Lower leg skin (tissue), 4 donors: Measurements from ENCODE around the gene SELENOS. TPM values are rescaled to one million over a fixed set of nuclear protein-coding genes. Genes with fewer than 3 reads are reported as not detected.

Experiments used
- DNase-seq, 2 donors: peaks; one replicate each; pipeline ENCODE4 v3.0.0-alpha.2; 2019; ENCODE audit warnings: low spot score in 2 of 2
- H3K4me3 ChIP-seq: fragments of 200-600 bp; sonication (generic); 2 replicates; pipeline ENCODE4 v1.5.1; 2017; ENCODE audit warnings: mild to moderate bottlenecking, low read depth; ENCODE audit not compliant: poor library complexity, severe bottlenecking
- POLR2A ChIP-seq, 2 donors: fragments of 450-650 bp; IDR thresholded peaks; one replicate each; pipeline ENCODE4 v1.6.1; 2016 to 2017; ENCODE audit warnings: antibody characterized with exemption in 2 of 2, mild to moderate bottlenecking in 1 of 2, moderate library complexity in 1 of 2
- WGBS, 2 donors: methylation state at CpG; one replicate each; pipeline ENCODE4 v1.1.5; 2018; 5-methylcytosine and 5-hydroxymethylcytosine counted together
- intact Hi-C: fragments of 100-400 bp; cut with DNase I; formaldehyde crosslinking; loops from one replicate; pipeline ENCODE4 v1.15.0; 2023; ENCODE audit warnings: low total_unique reads
- total RNA-seq, 4 donors: library from RNA; depleted of rRNA; stranded (reverse); fragments of >200 nt; gene quantifications; one replicate each; pipeline ENCODE4 v1.1.0, GENCODE V29; 2016
- TF ChIP-seq, protein P1 (sequence below), 3 donors: fragments of 450-650 bp; IDR thresholded peaks; one replicate each; pipeline ENCODE4 v1.5.1; 2016; ENCODE audit warnings: antibody characterized with exemption in 3 of 3, mild to moderate bottlenecking in 3 of 3, moderate library complexity in 2 of 3

Gene SELENOS
- total RNA-seq, 4 donors from 2014 or later = 64.9 to 74.5 (median 67.8) TPM

DNA sequence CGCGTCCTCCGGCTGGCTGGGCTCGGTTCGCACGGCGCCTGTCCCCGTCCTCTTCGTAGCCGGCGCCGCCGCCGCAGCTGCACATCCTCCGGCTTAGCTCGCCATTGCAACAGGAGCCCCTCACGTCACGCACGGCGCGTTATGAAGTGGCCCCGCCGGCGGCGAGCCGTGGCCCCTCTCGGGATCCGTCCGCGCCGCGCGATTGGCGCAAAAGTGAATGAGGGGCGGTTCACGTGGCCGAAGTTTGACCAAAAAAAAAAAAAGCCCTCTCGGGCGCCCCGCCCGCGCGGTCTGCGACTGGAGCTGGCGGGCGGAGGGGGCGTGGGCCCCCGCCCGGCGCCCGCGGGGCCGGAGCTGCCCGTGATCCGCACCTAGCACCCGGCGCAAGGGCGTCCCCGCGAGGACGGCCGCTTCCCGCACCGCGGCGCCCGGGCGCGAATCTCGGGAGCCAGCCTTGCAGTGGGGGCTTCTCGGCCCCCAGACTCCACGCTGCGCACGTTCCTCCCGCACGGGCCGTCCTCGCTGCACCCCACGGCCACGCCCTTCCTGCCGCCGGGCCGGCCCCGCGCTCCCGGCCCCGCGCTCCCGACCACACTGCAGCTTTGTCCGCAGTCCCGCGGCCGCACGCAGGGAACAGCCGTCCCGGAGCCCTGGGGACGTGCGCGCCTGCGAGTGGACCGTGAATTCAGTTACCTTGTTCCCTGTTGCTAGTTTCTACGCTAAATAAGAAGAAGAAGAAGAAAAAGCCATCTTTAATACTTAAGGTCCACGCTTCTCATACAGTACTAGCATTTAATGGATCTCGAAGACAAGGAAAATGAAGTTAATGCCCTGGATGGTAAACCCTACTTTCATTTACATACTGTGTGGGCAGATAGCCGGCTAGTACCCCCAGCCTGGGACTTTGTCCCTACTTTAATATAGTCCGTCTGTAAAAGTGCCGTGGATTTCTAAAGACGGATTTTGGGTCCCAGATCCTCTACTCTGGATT lies 25.2 kb downstream of the SELENOS start, which contains the start of gene CHSY1:
CHSY1 (minus strand) TSS at position 219 of the 991 bp plus-strand sequence. CDS start 592 bp downstream, outside the sequence.
- WGBS, 2 donors = 0 to 1% methylated on average over 54 to 95 of the region's 108 CpGs
- intact Hi-C loops = loop anchor here (5.0 kb wide), 1 partner anchor 235 kb away; no protein-coding TSS in a partner anchor
- peak within 1 kb of the TSS; percentile 69 for H3K4me3 ChIP-seq
- TF ChIP-seq POLR2A (IDR thresholded peaks at IDR 0.05) = peak in 1 of 2 donors; percentile 46
- TF ChIP-seq, protein P1, sequence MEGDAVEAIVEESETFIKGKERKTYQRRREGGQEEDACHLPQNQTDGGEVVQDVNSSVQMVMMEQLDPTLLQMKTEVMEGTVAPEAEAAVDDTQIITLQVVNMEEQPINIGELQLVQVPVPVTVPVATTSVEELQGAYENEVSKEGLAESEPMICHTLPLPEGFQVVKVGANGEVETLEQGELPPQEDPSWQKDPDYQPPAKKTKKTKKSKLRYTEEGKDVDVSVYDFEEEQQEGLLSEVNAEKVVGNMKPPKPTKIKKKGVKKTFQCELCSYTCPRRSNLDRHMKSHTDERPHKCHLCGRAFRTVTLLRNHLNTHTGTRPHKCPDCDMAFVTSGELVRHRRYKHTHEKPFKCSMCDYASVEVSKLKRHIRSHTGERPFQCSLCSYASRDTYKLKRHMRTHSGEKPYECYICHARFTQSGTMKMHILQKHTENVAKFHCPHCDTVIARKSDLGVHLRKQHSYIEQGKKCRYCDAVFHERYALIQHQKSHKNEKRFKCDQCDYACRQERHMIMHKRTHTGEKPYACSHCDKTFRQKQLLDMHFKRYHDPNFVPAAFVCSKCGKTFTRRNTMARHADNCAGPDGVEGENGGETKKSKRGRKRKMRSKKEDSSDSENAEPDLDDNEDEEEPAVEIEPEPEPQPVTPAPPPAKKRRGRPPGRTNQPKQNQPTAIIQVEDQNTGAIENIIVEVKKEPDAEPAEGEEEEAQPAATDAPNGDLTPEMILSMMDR (IDR thresholded peaks at IDR 0.05) = no peak
- DNase-seq = peak; percentile 87 to 98

DNA sequence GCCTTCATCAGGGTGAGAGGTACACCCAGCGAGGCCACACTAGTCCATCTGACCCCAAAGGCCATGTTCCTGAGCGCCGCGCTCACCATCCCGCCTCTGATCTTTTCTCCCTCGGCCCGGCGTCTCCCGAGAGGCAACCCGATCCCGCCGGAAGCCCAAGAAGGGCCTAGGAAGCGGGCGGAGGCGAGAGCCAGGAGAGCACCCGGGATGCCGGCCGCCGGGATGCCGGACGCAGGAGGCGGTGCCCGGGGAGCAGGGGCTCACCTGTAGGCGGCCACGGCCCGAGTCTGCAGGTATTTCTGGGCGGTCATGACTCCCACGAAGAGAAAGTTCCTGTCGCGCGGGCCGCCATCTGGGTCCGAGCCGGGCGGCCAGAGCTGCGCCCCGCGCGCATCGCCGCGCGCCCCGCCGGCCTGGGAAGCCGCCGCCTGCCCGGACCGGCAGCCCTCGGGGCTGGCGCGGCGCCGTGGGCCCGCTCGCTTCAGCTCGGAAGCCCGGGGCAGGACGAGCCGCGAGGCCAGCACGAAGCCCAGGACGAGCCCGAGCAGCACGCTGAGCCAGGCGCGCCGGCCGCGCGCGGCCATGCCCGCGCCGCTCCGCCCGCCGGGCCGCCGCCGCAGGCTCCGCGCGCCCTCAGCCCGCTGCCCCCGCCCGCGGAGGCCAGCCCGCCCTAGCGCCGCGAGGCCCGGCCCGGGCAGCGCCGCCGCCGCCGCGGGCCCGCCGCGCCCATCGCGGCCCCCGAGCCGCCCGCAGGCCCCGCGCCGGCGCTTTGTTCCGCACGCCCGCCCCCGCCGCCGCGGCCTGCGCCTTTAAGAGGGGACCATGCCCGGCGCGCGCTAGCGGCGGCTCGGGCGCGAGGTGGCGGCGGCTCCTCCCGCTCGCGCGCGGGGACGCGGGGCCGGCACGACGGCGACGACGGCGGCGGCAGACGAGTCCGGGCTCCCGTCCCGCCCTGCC lies 26.1 kb downstream of the SELENOS start:
- WGBS, 2 donors = 0% methylated on average over 31 to 57 of the region's 150 CpGs
- H3K4me3 ChIP-seq = peak overlapping the region; percentile 69
- intact Hi-C loops = loop anchor here (5.0 kb wide), 1 partner anchor 234 kb away; no protein-coding TSS in a partner anchor
- TF ChIP-seq, protein P1 (IDR thresholded peaks at IDR 0.05) = no peak
- TF ChIP-seq POLR2A (IDR thresholded peaks at IDR 0.05) = no peak
- DNase-seq = peak in 1 of 2 donors; percentile 91

DNA sequence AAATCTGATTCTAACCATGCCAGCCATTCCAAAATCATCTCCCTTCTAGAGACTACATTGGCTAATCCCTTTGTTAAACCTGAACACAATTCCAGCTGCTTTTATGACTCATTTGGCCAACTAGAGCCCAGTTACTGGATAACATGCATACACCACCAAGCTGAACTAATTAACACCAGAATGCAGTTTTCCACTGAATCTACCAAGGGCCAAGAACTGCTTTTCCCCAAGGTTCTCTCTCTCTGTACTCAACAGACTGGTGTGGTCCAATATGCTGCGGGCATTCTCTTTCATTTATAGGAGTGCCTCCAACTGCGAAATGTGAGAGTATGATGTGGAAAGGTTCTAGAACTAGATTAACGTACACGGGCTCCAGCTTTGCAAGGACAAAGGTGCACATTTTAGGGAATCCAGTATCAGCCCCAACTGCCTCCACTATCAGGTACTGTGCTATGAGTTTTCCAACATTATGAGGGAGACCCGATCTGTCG lies 26.9 kb downstream of the SELENOS start:
- no peak for DNase-seq
- TF ChIP-seq POLR2A (IDR thresholded peaks at IDR 0.05) = no peak
- TF ChIP-seq, protein P1 (IDR thresholded peaks at IDR 0.05) = no peak
- 1 to 2% methylated on average over 6 of the region's 6 CpGs for WGBS, 2 donors
- intact Hi-C loops = loop anchor here (5.0 kb wide), 1 partner anchor 233 kb away; no protein-coding TSS in a partner anchor
- H3K4me3 ChIP-seq = peak overlapping the region; percentile 57

- no peak for TF ChIP-seq POLR2A (IDR thresholded peaks at IDR 0.05)
- TF ChIP-seq, protein P1 (IDR thresholded peaks at IDR 0.05) = no peak
- intact Hi-C loops = no loop called here
- peak in 1 of 2 donors; percentile 72 for DNase-seq
- H3K4me3 ChIP-seq = no peak overlapping the region
- WGBS, 2 donors = 49 to 51% methylated on average over 3 of the region's 3 CpGs
Measured at GRCh38 chr15:101248274-101248673, 29.0 kb downstream of the SELENOS start.
